H1 (cell line): ENCODE results near the gene ATG9B. TPM values are rescaled to one million over a fixed set of nuclear protein-coding genes. Genes with fewer than 3 reads are reported as not detected.

ENCODE experiments used
- ASH2L ChIP-seq: fragments of 200-600, 300-600 bp; sonication (generic); IDR thresholded peaks from one replicate; pipeline ENCODE4 v1.7.1; 2017; ENCODE audit warnings: low read length
- BRCA1 ChIP-seq: IDR thresholded peaks from 2 replicates; pipeline ENCODE4 v1.6.1; 2012; ENCODE audit warnings: low read depth, low read length, improper control_type of control experiment
- CHD1 ChIP-seq: IDR thresholded peaks from 2 replicates; pipeline ENCODE4 v1.6.1; 2012; ENCODE audit warnings: low read depth, low read length, improper control_type of control experiment
- YY1 ChIP-seq: IDR thresholded peaks from 2 replicates; pipeline ENCODE4 v1.6.1; 2011; ENCODE audit warnings: low read depth, mild to moderate bottlenecking, low read length
- polyA plus RNA-seq, 7 experiments: library from polyadenylated mRNA; depleted of rRNA in 3 of 7; stranded (reverse) in 5 of 7; unstranded in 2 of 7; fragments of >200 nt in 5 of 7; fragments of 200-250 nt in 2 of 7; gene quantifications; 1 replicate in 5 of 7; 2 replicates in 1 of 7; 4 replicates in 1 of 7; pipeline versions ENCODE4 v1.2.1 to v1.2.3, GENCODE V29; 2011 to 2013; ENCODE audit warnings: missing spikeins in 2 of 7, mixed read lengths in 2 of 7
- total RNA-seq: library from RNA; stranded (reverse); fragmentation: NEBNext Ultra II Directional; extraction: Animal tissue kit (Norgen Biotek cat#: 25700); gene quantifications from 2 replicates; pipeline ENCODE4 v1.2.1, GENCODE V29; 2021
- TF ChIP-seq, protein P1 (sequence below): fragments of 300-600 bp; sonication (generic); IDR thresholded peaks from 2 replicates; pipeline ENCODE4 v1.7.1; 2012; ENCODE audit warnings: low read length, moderate library complexity, mild to moderate bottlenecking, inconsistent platforms; ENCODE audit not compliant: insufficient replicate concordance
- TF ChIP-seq, protein P2 (sequence below): IDR thresholded peaks from 2 replicates; pipeline ENCODE4 v1.6.1; 2011; ENCODE audit warnings: low read depth, mild to moderate bottlenecking, low read length; ENCODE audit not compliant: insufficient read depth

The ATG9B gene
- total and polyA plus RNA-seq, 2 of the 8 experiments (the other 6 are each of a cell fraction or from before 2014, with no cell fraction given) = 1.4 to 2.3 TPM

DNA sequence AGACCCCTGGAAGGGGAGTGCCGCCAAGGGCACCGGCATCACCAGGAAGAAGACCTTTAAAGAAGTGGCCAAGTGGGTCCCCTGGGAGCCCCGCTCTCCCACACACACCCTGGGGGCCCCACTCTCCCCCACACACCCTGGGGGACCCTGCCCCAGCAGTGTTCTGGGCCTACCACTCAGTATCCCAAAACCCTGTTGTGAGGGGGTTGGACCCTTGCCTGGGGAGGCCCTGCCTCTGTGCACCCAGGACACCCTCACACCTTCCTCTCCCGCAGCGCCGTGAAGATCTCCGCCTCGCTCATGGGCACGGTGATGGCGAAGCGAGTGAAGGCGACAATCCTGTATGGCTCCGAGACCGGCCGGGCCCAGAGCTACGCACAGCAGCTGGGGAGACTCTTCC, 22.7 kb downstream of the ATG9B start (continued):
- TF ChIP-seq, protein P1, sequence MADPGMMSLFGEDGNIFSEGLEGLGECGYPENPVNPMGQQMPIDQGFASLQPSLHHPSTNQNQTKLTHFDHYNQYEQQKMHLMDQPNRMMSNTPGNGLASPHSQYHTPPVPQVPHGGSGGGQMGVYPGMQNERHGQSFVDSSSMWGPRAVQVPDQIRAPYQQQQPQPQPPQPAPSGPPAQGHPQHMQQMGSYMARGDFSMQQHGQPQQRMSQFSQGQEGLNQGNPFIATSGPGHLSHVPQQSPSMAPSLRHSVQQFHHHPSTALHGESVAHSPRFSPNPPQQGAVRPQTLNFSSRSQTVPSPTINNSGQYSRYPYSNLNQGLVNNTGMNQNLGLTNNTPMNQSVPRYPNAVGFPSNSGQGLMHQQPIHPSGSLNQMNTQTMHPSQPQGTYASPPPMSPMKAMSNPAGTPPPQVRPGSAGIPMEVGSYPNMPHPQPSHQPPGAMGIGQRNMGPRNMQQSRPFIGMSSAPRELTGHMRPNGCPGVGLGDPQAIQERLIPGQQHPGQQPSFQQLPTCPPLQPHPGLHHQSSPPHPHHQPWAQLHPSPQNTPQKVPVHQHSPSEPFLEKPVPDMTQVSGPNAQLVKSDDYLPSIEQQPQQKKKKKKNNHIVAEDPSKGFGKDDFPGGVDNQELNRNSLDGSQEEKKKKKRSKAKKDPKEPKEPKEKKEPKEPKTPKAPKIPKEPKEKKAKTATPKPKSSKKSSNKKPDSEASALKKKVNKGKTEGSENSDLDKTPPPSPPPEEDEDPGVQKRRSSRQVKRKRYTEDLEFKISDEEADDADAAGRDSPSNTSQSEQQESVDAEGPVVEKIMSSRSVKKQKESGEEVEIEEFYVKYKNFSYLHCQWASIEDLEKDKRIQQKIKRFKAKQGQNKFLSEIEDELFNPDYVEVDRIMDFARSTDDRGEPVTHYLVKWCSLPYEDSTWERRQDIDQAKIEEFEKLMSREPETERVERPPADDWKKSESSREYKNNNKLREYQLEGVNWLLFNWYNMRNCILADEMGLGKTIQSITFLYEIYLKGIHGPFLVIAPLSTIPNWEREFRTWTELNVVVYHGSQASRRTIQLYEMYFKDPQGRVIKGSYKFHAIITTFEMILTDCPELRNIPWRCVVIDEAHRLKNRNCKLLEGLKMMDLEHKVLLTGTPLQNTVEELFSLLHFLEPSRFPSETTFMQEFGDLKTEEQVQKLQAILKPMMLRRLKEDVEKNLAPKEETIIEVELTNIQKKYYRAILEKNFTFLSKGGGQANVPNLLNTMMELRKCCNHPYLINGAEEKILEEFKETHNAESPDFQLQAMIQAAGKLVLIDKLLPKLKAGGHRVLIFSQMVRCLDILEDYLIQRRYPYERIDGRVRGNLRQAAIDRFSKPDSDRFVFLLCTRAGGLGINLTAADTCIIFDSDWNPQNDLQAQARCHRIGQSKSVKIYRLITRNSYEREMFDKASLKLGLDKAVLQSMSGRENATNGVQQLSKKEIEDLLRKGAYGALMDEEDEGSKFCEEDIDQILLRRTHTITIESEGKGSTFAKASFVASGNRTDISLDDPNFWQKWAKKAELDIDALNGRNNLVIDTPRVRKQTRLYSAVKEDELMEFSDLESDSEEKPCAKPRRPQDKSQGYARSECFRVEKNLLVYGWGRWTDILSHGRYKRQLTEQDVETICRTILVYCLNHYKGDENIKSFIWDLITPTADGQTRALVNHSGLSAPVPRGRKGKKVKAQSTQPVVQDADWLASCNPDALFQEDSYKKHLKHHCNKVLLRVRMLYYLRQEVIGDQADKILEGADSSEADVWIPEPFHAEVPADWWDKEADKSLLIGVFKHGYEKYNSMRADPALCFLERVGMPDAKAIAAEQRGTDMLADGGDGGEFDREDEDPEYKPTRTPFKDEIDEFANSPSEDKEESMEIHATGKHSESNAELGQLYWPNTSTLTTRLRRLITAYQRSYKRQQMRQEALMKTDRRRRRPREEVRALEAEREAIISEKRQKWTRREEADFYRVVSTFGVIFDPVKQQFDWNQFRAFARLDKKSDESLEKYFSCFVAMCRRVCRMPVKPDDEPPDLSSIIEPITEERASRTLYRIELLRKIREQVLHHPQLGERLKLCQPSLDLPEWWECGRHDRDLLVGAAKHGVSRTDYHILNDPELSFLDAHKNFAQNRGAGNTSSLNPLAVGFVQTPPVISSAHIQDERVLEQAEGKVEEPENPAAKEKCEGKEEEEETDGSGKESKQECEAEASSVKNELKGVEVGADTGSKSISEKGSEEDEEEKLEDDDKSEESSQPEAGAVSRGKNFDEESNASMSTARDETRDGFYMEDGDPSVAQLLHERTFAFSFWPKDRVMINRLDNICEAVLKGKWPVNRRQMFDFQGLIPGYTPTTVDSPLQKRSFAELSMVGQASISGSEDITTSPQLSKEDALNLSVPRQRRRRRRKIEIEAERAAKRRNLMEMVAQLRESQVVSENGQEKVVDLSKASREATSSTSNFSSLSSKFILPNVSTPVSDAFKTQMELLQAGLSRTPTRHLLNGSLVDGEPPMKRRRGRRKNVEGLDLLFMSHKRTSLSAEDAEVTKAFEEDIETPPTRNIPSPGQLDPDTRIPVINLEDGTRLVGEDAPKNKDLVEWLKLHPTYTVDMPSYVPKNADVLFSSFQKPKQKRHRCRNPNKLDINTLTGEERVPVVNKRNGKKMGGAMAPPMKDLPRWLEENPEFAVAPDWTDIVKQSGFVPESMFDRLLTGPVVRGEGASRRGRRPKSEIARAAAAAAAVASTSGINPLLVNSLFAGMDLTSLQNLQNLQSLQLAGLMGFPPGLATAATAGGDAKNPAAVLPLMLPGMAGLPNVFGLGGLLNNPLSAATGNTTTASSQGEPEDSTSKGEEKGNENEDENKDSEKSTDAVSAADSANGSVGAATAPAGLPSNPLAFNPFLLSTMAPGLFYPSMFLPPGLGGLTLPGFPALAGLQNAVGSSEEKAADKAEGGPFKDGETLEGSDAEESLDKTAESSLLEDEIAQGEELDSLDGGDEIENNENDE = no peak
- TF ChIP-seq, protein P2, sequence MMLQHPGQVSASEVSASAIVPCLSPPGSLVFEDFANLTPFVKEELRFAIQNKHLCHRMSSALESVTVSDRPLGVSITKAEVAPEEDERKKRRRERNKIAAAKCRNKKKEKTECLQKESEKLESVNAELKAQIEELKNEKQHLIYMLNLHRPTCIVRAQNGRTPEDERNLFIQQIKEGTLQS = no peak
- no peak for TF ChIP-seq BRCA1
- no peak for TF ChIP-seq CHD1
- TF ChIP-seq ASH2L = no peak
- TF ChIP-seq YY1 = no peak
